NCI-H2171 (cell line): ENCODE results near the gene ZC3H7B.
"Not testable (repeated sequence)": the region's sequence is repeated elsewhere in the genome, so short reads cannot be mapped to it uniquely, and the experiment has no call there.

Experiments used
- DNase-seq: peaks from one replicate; lab custom pipeline; 2025; lab: John Stamatoyannopoulos, UW

Gene ZC3H7B

GRCh38 chr22:41382610-41383009, 81.3 kb downstream of the ZC3H7B start:
- DNase-seq, result no peak

- no peak for DNase-seq
These were observed 81.8 kb downstream of the ZC3H7B start for GRCh38 chr22:41383085-41383484.

DNA sequence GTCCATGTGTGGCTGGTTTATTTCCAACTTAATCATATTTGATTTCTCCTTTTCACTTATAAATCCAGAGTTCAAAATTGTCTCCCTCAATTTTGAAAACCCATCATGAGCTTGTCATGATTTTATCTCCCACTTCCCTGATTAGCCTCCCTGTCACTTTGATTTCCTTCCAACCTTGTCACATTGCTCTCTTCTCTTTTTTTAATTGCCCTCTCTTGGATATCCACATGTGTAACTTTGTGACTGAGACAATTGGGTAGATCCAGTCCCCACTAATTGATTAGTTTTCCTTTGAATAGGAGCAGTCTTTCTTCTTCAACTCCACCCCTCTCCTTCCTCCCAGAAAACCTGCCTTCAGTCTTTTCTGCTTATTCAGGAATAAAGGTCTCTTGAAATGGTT, 82.8 kb downstream of the ZC3H7B start:
- DNase-seq, result no peak

GRCh38 chr22:41387341-41387740, 86.0 kb downstream of the ZC3H7B start:
- no peak for DNase-seq

- DNase-seq, result no peak
These were observed 92.7 kb downstream of the ZC3H7B start for GRCh38 chr22:41394012-41394356.

DNA sequence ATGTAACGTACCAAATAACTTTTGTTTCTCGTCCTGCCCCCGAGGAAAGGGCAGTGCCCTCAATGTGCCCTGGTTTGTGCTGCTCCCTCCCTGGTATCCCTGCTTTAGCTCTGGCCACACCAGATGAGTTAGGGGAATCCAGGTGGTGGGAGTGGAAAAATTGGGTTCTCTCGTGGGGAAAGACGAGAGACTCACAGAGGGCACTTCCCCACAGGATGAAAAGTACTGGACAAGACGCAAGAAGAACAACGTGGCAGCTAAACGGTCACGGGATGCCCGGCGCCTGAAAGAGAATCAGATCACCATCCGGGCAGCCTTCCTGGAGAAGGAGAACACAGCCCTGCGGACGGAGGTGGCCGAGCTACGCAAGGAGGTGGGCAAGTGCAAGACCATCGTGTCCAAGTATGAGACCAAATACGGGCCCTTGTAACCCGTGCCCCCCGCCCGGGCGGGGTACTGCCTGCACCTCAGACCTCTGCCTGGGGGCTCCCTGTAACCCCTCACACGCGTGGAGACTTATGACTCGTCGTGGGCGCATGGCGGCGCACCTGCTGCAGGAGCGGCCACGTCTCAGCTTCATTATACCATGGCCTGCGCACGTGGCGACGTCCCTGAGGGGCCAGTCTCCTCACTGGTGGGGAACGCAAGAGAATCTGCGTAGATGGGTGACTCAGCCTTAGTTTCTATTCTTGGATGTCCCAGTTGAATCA, 94.4 kb downstream of the ZC3H7B start:
- no peak for DNase-seq

DNA sequence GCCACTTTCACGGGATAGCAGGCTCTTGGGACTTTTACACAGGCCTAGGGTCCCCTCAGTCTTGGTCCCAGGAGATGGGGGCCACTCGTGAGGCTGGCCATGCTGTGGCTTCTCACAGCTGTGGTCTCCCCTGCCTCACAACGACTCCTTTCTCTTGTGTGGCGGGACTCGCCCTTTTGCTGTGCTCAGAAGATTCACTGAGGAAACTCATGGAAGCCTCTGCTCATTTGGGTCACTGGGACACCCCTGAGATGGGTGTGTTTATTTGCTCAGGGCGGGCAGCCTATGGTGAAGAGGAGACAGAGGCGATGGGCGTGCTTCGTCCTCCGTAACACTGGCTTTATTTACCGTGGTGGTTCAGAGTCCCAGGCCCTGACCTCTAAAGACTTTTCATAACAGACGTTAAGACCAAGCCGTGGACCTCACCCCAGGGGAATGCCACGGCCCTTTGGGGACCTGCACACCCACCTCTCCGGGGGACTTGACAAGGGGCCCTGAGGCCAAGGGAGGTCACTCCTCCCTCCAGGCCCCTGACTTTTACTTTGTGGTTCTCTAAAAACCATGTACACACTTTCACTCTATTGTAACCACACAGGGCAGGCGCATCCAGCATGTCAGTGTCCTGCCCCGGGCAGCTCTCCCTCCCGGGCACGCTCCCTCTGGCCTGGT, 96.0 kb downstream of the ZC3H7B start:
- DNase-seq, result no peak

- no peak for DNase-seq
These were observed 97.6 kb downstream of the ZC3H7B start for GRCh38 chr22:41398921-41399320.

GRCh38 chr22:41401781-41402648, 100.7 kb downstream of the ZC3H7B start:
- DNase-seq, result peak; percentile 81

- DNase-seq, result not testable (repeated sequence)
These were observed 101.5 kb downstream of the ZC3H7B start for GRCh38 chr22:41402851-41403250.

DNA sequence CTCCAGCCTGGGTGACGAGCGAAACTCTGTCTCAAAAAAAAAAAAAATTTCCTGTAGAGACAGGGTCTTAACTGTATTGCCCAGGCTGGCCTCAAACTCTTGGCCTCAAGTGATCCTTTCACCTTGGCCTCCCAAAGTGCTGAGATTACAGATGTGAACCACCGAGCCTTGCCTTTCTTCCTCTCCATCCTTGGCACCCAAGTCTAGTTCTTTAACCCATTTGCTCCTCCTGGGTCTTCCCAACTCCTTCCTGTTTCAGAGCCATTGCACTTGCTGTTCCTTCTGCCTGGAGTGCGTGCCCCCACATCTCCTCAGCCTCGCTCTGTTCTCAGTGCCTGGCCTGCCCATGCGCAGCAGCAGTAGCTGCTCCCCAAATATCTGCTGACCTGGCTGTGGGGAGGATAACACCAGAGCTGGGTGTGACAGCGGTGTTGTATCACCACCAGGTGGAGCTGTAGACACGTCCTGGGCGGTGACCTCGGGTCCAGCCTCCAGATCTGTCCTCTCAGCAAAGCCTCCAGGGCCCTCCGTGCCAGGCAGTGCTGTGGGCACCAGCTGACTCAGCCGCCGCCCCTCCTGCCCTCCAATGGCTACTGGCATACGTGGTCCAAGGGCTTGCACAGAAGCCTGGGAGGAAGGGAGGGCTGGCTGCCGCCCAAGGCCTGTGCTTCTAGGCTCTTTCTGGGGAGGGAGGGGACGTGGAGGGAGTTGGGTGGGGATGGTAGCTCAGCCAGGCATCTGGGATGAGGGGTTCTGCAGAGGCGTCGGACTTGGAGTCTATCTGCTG, 102.4 kb downstream of the ZC3H7B start:
- DNase-seq, result peak; percentile 70

DNA sequence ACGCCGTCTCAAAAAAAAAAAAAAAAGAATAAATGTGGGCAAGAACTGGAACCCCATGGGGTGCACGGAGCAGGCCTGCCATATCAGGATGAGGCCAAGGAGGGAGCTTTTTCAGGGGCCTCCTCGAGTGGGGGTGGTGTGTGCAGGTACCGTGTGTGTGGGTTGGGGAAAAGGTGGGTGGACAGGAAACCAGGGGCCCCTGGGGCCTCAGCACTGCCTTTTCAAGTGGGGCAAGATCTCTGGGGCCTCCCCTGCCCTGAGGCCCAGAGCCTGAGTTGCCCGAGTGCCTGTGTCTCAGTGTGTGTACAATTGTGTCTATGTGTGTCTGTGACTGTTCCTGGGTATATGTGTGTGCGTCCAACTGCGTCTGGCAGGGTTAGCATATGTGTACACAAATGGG, 104.3 kb downstream of the ZC3H7B start:
- DNase-seq, result no peak

DNA sequence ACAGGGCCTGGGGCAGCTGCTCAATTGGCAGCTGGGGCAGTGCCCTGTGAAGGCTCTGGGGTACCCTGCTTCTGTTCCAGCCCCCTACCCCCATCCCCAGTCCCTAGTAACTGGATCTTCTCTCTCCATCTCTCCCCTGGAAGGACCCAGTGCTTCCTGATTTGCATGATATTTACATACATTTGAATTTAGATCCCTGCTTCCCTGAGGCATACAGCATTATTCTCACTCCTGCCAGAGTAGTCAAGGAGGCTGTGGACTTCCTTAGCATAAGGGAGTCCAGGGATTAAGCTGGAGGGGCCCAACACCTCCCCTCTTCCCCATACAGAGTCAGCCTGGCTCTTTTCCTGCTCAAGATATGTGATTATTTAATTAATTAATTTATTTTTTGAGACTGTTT, 105.1 kb downstream of the ZC3H7B start:
- DNase-seq, result no peak

DNA sequence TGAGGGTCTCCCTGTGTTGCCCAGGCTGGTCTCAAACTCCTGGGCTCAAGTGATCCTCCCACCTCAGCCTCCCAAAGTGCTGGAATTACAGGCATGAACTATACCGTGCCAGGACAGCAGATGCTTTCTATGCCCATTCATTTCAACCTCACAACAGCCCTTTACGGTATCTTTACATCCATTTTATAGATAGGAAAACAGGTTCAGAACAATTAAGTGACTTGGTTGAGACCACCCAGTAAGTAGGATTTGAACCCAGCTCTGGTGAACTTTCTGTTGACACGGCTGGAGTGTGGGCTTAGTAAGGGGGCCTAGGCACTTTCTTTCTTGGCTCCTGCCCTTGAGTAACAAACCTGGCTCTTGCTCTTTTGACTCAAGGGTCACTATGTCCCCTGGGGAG, 106.1 kb downstream of the ZC3H7B start:
- no peak for DNase-seq

GRCh38 chr22:41408665-41409064, 107.3 kb downstream of the ZC3H7B start:
- DNase-seq, result no peak
